Measurements from ENCODE around the gene NPHP4. TPM values are rescaled to one million over a fixed set of nuclear protein-coding genes. Genes with fewer than 3 reads are reported as not detected.

Gene NPHP4
- total and polyA plus RNA-seq, 2 donors (not counting 3 experiments of a cell fraction or from before 2014, with no cell fraction given) = 4.4 to 11.7 TPM

DNA sequence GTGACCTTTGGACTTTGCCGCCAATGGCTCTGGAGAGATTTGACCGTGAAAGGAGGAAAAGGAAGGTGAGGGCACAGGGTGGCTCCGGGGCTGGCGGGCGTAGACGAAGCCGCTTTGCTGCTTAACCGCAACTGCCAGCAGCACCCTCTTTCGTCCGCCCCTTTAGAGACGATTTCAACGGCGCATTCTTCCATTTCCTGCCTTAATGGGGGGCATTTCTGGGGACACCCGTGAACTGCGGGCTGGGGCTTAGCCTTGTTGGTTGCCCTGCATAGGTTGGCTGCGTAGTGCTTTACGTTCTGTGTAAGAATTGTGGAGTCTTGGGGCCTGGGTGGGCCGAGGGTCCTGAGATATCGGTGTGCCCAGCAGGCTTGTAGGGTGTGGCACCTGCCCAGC, 6.7 kb upstream of the NPHP4 start:
- DNase-seq (ENCODE audit: low read depth, low spot score) = no peak
- intact Hi-C loops (cut with micrococcal nuclease) (no loop called here), dilution Hi-C loops (cut with MboI; ENCODE audit: extremely low pct_ligation_motif_present, low sequenced_read_pairs) (no loop called here)
- no peaks in the 10 kb centered on the region for H3K9me1 ChIP-seq (replicated peaks; ENCODE audit: control insufficient read depth, extremely low read depth, insufficient read depth, low read length)
- ChIA-PET CTCF (no interaction called here), POLR2A (no interaction called here)
- H3K9ac ChIP-seq (replicated peaks; ENCODE audit: extremely low read depth, insufficient read depth, low read length) = no peak overlapping the region
- FAIRE-seq = no peak
- H2AFZ ChIP-seq (ENCODE audit: low read depth, low read length) = no peak overlapping the region
- H3K27ac ChIP-seq (ENCODE audit: insufficient read depth, low read depth, low read length) = no peak overlapping the region
- H3K36me3 ChIP-seq (ENCODE audit: control insufficient read depth in 2 of 2, extremely low read depth in 1 of 2, insufficient read depth in 2 of 2, low read length in 2 of 2) = no peaks in the 10 kb centered on the region
- H3K9me3 ChIP-seq (replicated peaks; ENCODE audit: control insufficient read depth, insufficient read depth, low read length) = no peaks in the 10 kb centered on the region
- TF ChIP-seq JUN (IDR thresholded peaks at IDR 0.05; ENCODE audit: borderline replicate concordance, insufficient read depth, insufficient read length, low read depth) (no peak), FOS (IDR thresholded peaks at IDR 0.05; ENCODE audit: borderline replicate concordance, insufficient read depth, low read length) (no peak), MYC (IDR thresholded peaks at IDR 0.05; ENCODE audit: low read depth, low read length) (no peak), GATA2 (IDR thresholded peaks at IDR 0.05; ENCODE audit: insufficient read depth, insufficient read length, low read depth, low read length) (no peak), POLR2A (IDR thresholded peaks at IDR 0.05; ENCODE audit: low read depth, low read length) (no peak), POLR2AphosphoS5 (IDR thresholded peaks at IDR 0.05; ENCODE audit: insufficient read depth, low read depth, low read length) (no peak), EZH2 (IDR thresholded peaks at IDR 0.05; ENCODE audit: borderline replicate concordance, low read depth, low read length, severe bottlenecking) (no peak)
- TF ChIP-seq, protein P1, sequence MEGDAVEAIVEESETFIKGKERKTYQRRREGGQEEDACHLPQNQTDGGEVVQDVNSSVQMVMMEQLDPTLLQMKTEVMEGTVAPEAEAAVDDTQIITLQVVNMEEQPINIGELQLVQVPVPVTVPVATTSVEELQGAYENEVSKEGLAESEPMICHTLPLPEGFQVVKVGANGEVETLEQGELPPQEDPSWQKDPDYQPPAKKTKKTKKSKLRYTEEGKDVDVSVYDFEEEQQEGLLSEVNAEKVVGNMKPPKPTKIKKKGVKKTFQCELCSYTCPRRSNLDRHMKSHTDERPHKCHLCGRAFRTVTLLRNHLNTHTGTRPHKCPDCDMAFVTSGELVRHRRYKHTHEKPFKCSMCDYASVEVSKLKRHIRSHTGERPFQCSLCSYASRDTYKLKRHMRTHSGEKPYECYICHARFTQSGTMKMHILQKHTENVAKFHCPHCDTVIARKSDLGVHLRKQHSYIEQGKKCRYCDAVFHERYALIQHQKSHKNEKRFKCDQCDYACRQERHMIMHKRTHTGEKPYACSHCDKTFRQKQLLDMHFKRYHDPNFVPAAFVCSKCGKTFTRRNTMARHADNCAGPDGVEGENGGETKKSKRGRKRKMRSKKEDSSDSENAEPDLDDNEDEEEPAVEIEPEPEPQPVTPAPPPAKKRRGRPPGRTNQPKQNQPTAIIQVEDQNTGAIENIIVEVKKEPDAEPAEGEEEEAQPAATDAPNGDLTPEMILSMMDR (IDR thresholded peaks at IDR 0.05; ENCODE audit: extremely low read depth in 1 of 2, insufficient read depth in 1 of 2, low read depth in 1 of 2, low read length in 2 of 2) = no peak
- TF ChIP-seq, protein P2, sequence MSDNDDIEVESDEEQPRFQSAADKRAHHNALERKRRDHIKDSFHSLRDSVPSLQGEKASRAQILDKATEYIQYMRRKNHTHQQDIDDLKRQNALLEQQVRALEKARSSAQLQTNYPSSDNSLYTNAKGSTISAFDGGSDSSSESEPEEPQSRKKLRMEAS (IDR thresholded peaks at IDR 0.05; ENCODE audit: insufficient read depth, insufficient read length) = no peak
- H3K79me2 ChIP-seq (ENCODE audit: control insufficient read depth, insufficient read depth, low read length) = no peaks in the 10 kb centered on the region
- H3K4me3 ChIP-seq (replicated peaks in 1 of 3; ENCODE audit: insufficient read depth in 1 of 3, low read depth in 1 of 3, low read length in 3 of 3) = no peak overlapping the region
- H3K4me2 ChIP-seq (ENCODE audit: insufficient read depth, low read length) = no peak overlapping the region
- H4K20me1 ChIP-seq (replicated peaks; ENCODE audit: control insufficient read depth, extremely low read depth, insufficient read depth, low read length) = no peaks in the 10 kb centered on the region
- BruUV-seq (replicated peaks) = no TSS peak
- no peaks in the 10 kb centered on the region for H3K27me3 ChIP-seq (ENCODE audit: control insufficient read depth in 2 of 2, insufficient read depth in 2 of 2, low read length in 2 of 2)
- no peaks in the 10 kb centered on the region for H3K4me1 ChIP-seq (ENCODE audit: control insufficient read depth, extremely low read depth, insufficient read depth, low read length)

All from endothelial cell of umbilical vein (primary cell).